ENCODE data around the gene ZNF569.

- TF ChIP-seq CTCF (IDR thresholded peaks at IDR 0.05) (no peak), POLR2A (IDR thresholded peaks at IDR 0.05) (no peak), POLR2AphosphoS5 (IDR thresholded peaks at IDR 0.05) (no peak)
These were observed 46.2 kb upstream of the ZNF569 start for GRCh38 chr19:37513397-37513796.

All from transverse colon (tissue), 4 donors.